ENCODE results near the gene BUB1B.
"Not testable (repeated sequence)": the region's sequence is repeated elsewhere in the genome, so short reads cannot be mapped to it uniquely, and the experiment has no call there.

Gene BUB1B

DNA sequence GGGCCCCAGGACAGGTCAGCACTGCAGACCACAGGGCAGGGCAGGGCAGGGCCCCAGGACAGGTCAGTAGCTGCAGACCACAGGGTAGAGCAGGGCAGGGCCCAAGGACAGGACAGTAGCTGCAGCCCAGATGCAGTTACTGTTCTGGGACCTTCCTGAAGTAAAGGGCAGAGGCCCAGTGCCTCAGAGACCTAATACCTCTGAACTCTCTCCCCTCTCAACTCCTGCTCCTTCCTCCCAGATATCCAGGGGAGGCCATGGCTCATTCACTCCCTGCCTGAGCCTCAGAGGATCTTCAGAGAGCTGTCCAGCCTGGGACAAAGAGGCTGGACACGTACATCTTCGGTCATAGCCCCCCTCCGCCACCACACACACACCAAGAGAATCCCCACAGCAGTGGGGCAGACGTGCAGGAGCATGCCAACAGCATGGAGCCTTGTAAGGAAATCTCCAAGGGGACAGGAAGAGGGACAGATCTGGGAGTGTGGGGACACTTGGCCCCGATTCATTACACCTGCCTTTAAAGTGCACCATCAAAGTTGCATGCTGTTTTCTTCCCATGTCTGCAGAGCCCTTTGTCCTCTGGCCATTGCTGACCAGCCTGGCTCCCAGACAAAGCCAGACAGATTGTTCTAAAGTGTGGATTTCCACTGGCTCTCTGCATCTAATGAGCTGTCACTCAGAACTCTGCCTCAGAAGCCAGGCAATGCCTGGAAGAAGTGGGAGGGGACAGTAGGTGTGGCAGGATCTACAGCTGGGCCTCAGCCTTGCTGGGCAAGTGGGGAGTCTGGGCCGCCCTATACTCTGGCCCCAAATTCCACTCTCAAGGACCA is 24.2 kb upstream of the BUB1B start:
- no peak for DNase-seq

DNA sequence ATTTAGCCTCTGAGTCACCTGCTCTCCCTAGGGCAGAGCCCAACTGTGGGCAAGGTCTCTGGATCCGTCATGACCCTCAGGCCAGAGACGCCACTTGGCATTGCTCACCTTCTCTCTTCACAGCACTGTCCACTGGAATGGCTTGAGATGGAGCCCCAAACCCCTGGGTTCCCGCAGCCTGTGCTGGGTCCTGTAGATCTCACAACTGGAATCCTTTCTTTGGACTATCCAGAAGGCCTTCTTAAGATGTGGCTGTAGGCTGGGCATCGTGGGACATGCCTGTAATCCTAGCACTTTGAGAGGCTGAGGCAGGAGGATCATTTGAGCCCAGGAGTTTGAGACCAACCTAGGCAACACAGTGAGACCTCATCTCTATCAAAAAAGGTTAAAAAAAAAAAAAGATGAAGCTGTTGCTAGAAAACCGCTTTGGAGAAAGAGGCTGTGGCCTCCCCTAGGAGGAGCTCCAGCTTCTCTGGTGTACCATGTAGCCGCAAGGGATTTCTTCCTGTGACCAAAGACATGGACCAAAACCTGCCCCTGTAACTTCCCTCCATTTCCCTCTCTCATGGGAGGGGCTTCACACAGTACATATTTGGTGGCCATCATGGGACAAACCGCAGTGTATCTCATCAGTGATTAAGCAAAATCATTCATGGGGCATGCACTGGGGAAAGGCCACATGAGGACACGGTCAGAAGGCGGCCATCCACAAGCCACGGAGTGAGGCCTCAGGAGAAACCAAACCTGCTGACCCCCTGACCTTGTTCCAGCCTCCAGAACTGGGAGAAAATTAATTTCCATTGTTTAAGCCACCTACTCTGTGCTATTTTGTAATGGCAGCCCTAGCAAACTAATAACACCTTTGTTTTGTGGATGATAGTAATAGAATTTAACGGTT is 23.3 kb upstream of the BUB1B start:
- DNase-seq = no peak

DNA sequence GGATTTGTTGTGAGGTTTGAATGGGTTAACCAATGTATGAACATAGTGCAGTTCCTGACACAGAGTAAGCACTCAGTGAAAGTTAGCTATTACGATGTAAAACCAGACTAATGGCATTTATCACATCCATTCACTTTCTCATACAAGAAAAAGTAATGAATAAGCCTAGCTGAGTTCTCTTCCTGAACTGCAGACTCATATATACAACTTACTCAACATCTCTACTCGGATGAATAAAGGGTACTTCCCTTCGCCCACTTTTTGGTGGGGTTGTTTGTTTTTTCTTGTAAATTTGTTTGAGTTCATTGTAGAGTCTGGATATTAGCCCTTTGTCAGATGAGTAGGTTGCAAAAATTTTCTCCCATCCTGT is 22.7 kb upstream of the BUB1B start:
- DNase-seq = not testable (repeated sequence)

DNA sequence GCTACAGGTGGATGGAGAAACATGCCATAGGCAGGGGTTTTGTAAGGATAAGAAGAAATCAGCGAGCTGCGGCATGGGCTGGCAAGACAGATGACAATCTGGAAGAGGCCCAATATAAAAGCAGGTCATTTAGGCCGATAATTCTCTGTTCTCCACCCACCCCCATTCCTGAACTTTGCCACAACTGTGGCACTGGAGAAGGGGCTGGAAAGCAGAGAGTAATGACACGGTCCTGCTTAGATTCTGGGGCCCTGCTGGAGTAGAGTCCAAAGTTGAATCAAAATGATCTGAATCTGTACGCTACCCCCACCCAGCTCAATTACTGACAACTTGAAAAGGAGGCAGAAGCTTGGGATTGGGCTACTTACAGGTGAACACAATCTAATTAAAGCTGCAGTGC is 18.4 kb upstream of the BUB1B start:
- DNase-seq = no peak

DNA sequence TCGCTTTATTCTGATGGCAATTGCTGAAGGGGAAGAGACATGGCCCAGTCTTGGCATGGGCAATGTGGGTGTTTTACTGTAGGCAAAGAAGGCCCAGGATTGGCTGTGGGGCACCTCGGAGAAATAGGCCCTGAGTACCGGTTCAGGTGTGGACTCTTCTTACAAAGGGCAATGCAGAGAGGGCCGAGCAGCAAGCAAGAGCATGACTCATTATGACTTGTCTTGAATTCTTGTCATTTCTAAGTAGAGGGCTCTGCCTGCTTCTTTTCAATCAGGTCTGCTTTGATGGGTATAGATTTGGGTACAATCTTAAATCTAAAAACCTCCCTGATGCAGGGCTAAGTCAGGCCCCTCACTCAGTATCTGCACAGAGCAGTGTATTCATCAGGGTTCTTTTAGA is 14.8 kb upstream of the BUB1B start:
- DNase-seq = no peak

DNA sequence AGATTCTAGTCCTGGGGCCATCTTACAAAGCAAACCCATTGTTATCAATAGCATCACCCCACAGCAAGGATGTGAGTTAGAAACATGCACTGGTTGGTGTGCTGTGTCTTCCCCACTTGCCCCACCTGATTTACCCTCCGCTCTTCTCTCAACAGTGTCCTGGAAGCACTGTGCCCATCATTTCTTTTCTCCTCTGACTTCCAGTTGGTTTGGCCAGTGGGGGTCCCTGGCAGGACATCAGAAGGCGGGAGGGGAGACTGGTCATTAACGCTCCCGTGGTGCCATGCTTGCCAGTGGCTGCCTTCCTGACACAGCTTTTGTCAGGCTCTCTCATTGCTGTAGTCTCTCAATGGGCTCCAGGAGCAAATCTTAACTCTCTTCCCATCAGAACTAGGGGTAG is 11.5 kb upstream of the BUB1B start:
- no peak for DNase-seq

DNA sequence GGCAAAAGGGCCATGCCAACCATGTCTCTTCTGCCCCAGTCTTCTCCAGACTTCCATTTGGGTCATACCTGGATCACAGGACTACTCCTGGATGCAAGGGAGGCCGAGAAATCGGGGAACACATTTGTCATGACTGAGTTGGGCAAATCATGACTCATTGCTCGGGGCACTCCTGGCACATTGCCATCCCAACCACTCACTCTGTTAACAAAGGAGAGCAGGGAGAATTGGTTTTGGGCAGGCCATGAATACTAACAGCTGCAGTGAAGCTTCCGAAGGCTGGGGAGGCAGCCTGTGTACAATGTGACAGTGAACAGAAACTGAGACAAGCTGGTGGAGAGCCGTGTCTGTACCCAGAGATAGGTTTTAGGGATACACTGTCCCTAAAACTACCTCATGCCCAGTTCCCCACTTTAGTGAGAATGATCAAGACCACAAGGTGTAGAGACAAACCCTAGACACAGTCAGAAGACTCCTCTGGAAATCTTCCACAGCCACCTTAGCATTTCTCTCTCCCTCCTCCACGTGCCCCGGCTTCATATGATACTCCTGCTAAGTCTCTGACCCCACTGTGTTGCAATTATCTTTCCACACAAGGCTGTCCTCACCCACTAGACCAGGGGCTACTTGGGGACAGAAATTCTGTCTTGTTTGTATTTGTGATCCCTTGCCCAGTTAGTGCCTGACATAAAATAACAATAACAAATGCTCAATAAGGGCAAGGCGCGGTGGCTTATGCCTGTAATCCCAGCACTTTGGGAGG is 10.5 kb upstream of the BUB1B start:
- DNase-seq = no peak

DNA sequence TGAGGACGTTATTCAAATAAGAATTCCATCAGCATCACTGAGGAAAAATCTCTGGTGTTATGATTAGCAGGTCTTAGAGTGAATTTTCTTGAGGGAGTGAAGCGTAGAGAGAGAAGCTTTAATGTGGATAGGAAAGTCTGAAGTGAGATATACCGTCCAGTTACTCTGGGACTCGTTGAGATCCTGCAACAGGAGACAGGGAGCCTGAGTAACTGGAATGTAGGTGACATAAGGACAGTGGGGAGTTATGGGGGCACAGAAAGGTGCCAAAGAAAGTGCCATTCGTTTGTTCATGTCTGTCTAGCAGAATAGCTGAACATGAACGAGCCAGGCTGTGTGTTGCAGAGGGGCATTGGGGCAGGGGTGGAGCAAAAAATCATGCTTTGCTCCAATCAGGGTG is 9.4 kb upstream of the BUB1B start:
- no peak for DNase-seq

DNA sequence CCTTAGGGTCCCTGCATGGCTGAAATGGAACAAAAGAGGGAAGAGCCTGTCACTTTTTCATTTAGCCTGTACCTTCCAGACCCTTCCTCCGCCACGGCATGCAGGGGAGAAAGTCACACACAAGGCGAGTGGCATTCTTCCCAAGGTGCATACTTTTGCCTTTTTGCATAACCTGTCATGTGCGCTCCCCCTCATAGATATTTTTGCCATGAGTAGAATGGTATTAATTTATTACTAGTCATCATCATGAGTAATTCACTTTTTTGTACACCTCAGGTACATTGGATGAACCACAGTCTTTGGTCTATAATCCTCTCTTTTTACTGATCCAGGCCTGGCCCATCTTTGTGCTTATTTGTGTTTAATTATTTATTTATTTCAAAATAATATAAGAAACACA is 8.9 kb upstream of the BUB1B start:
- DNase-seq = no peak

DNA sequence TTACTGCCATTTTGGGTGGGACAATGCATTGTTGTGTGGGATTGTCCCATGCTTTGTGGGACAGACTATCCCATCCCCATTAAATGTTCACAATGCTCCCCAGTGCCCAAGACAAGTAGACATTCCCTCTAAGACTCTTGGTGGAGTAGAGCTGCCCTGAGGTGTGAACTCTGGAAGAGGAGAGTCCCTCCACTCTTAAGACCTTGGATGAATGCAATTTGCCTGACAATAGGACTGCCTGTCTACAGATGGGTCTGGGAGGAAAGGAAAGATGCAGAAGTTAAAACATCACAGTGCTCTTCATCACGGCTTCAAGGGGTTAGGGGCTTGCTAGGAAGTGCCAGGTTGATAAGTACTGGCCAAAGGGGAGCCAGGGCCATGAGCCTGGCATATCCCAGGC is 6.0 kb upstream of the BUB1B start:
- not testable (repeated sequence) for DNase-seq

DNA sequence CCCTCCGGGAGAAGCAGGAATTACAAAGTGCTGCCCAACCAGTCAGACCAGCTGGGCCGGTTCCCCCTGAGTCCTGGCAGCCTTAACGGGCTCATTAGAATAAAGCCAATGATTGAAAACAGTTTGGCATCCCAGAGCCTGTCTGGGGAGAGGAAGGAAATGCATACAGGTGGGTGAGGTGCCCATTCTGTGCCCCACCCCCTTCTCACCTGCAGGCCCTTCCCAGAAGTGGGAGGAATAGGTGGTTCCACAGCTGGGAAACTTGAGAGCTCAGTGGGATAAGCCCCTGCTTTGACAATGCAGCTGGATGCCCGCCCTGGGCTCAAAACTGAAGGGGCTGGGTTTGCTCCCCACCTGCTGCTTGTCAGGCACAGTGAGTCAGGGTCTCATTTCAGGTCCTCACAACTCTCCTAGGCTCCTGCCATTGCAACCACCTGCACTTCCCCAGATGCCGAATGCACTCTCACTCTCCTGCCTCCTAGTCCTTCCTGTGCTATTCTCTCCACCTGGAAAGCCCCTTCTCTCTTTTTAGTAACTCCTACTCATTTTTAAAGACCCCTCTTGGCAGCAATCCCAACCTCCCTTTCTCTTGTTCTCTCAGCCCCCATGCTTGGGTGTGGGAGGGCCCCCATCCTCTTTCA is 5.5 kb upstream of the BUB1B start:
- no peak for DNase-seq

DNA sequence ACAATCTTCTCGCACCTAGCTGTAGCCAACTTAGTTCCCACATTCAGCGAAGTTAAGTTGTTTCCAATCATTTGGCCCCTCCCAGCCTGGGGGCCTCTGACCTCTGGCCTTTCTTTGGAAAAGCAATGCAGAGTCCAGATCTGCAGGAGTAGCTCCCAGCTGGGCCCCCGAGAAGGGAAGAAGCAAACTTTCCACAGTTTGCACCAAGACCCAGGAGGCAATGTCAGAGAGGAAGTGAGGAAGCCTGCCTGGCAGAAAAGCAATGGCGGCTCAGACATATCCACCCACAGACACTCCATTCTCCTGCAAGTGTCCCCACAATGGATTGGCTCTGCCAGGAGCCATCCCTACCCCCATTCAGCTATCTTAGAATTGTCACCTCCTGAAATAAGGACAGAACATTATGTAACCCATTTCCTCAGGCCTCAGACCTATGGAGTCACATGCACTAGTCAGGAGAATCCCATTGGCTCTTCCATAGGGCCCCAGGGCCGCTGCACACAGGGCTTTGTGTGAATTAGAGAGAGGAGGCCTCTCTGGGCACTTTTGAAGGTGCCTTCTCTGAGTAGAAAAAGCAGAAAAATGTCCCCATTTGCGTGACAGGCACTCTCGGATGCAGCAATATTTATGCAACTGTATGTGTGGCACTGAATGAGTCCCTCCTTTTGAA is 3.0 kb upstream of the BUB1B start:
- DNase-seq = no peak

DNA sequence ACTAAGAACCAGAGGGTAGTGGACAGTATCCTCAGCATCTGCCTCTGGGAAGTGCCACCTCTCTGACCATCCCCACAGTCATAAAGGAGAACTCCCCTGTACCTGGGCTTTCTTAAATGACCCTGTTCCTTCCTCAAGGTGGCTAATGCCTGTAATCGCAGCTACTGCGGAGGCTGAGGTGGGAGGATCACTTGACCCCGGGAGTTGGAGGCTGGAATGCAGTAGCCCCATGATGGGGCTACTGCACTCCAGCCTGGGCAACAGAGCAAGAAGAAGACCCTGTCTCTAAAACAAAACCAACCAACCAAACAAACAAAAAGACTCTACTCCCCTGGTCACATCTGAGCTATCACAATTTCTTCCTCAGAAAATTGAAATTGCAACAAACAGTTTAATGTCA is 848 bp upstream of the BUB1B start:
- no peak for DNase-seq

DNA sequence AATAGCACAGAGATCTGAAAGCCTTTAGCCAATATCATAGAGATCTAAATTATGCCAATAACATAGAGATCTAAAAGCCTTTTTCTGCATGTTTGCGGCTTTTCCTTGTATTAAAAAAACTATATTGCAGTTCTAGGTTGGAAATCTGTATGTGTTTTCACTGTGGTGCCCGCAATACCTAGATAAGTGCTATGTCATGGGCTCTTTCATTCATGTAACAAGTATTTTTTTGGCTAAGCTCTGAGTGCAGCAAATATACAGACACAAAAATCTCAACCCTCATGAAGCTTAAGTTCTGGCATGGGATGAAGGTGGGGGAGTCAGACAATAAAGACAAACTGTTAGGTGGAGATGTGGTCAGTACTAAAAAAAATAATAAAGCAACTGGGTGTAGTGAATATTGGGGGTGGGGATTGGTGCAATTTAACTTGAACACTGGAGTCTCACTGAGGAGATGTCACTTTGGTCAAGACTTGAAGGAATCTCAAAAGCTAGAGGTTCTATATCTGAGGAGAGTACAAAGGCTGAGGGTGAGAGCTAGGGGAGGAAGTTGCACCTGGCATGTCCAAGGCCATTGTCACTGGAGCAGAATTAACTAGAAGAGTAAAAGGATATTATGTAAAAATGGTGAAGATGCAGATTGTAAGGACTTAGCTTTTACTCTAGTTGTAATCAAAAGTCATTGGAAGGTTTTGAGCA is 973 bp downstream of the BUB1B start:
- no peak for DNase-seq

DNA sequence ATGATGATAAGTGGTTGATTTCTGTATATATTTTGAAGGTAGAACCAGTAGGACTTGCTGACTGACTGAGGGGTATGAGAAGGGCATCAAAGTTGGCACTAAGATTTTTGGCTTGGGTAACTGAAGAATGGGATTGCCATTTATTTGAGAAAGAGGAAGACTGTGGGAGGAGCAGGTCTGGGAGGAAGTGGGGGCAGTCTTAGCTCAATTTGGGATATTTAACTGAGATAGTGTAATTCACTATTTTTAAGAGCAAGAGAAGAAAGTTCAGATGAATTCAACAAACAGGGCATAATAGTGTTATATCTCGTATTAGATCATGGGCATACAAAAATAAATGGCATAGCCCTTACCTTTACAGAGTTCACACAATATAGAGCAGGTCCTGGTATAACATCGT is 1.7 kb downstream of the BUB1B start:
- DNase-seq = no peak

DNA sequence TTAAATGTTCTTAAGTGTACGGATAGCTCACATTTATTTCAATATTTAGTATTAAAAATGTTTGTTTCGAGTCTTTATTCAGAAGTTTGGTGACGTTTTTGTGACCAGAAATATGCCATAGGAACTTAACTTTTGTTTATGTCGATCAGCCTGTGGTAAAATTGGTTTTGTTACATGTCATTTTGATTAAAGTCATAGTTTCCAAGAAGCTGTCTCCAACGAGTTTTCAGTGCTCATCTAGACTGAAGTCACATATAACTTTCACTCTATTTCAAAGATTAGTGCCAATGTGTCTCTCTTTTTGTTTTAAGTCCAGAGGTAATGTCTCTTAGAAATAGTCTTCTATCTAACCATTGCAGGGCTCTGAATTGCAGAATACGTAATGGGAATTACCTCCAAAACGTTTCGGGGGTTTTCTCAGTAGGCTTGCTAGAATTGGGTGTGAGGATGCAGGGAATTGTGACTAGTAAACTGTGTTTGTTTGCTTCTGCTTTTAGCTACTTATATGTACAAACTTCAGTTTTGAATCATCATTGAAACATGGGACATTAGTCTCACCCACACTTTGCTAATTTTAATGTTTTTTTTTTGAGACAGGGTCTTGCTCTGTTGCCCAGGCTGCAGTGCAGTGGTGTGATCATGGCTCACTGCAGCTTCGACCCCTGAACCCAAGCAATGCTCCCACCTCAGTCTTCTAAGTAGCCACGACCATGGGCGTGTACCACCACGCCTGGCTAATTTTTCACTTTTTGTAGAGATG is 3.0 kb downstream of the BUB1B start:
- no peak for DNase-seq

DNA sequence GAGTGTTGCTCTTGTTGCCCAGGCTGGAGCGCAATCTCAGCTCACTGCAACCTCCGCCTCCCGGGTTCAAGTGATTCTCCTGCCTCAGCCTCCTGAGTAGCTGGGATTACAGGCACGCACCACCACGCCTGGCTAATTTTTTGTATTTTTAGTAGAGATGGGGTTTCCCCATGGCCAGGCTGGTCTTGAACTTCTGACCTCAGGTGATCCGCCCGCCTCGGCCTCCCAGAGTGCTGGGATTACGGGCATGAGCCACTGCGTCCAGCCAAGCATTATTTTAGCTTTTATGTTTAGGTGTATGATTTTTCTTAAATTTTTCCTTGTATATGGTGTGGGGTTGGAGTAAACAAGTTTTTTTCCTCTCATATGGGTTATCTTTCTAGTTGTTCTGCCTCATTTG is 6.5 kb downstream of the BUB1B start:
- not testable (repeated sequence) for DNase-seq

DNA sequence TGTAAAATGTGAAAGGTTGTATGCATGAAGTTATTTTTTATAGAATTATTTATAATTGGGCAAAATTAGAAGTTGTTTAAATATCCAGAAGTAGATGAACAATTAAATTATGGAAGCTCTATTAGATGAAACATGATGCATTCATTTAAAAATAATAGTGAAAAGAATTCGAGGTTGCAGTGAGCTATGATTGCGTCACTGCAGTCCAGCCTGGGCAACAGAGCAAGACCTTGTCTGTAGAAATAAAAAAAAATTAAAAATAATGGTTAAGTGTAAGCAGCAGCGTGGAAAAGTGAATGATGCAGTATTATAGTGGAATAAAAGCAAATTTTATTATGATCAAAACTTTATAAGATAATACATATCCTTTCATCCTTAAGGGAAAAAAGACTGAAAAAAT is 14.3 kb downstream of the BUB1B start:
- no peak for DNase-seq

DNA sequence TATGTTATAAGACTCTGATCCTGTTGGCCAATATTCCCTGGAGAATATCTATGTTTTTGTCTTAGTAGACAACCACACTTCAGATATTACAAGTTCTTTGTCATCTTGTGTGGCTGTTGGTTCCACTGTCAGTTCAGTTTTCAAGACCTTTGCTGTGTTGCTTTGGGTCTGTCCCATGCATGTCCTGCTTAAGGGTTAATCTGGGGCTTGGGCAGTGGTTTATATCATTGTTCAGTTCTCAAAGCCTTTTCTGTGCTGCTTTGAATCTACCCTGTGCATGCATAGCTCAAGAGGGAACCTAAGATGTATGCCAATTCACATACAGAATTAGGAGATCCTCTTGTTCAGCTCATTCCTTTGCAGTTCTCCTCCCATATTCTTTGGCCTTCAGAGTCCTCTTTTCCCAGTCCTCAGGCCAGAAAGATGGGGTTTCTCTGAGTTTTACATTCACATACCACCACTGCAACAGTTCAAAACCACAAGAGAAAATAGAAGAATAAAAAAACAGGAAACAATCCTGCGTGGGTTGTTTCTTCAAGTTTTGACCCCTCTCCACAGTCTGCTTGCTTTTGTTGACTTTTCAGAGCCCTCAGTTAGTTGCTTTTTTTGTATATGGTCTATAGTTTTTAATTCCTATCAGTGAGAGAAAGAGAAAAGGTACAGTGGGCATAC is 21.6 kb downstream of the BUB1B start:
- DNase-seq = no peak
